ENCODE results near the gene FAM53A. TPM values are rescaled to one million over a fixed set of nuclear protein-coding genes. Genes with fewer than 3 reads are reported as not detected.

Gene FAM53A, protein sequence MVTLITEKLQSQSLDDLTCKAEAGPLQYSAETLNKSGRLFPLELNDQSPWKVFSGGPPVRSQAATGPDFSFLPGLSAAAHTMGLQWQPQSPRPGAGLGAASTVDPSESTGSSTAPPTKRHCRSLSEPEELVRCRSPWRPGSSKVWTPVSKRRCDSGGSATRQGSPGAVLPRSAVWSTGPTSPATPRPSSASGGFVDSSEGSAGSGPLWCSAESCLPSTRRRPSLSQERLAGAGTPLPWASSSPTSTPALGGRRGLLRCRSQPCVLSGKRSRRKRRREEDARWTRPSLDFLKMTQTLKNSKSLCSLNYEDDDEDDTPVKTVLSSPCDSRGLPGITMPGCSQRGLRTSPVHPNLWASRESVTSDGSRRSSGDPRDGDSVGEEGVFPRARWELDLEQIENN
- total RNA-seq: 1 to 10 TPM in 6 of 7 donors, under 1 TPM in 1; 0.60 to 4.3 (median 1.9) TPM
- polyA plus RNA-seq: 1 to 10 TPM; 1.2 to 2.7 (median 2.4) TPM
- long read RNA-seq, donor 1: 0 reads
- long read RNA-seq, donor 2: 0 reads

DNA sequence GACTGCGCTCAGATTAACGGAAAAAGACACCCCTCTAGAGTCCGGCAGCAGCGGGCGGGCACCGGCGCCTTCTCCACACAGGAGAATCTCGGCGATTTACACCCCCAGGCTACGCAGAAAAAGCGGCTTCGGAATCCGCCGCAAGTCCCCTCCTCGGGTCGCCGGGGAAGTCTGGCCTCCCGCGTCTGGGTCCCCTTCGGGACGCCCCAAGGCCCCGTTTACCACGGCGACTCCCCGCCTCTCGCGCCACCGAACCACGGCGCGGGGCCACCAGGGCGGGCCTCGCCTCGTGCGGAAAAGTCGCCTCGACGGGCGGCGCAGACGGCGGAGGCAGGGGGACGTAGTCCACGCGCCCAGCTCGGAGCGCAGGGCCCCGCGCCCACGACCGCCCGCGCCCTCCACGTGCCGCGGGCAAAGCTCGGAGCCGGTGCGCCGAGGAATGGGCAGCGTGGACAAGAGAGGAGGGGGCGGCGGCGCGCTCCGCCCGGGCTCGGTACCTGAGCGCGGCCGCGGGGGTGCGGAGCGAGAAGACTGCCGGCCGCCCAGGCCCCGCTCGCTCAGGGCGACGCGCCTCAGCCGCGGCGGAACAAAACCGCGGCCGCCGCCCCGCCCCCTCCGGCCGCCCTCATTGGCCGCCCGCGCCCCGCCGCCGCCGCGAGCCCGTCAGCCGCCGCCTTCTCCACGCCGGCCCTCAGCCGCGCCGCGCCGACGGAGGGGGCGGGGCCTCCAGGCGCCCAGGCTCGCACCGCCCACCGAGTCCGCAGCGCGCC, at the start of gene FAM53A:
TSS of gene FAM53A (minus strand) at position 578 of the 770 bp plus-strand sequence. CDS start 15,572 bp downstream, outside the sequence.
- intact Hi-C loops (cut with DNase I; ENCODE audit: low total_unique reads): no loop called here
- H3K4me1 ChIP-seq: peaks cover 8 to 25% (median 18%) of the 10 kb centered on the region in 6 donors
- no peaks in the 10 kb centered on the region for H3K27me3 ChIP-seq (replicated peaks in 1 of 7)
- peak within 1 kb of the TSS; percentile 59 to 92 (median 72) for H3K4me3 ChIP-seq
- H3K27ac ChIP-seq: peak within 1 kb of the TSS; percentile 58 to 85 (median 78)
- DNase-seq: no peak
- H3K36me3 ChIP-seq: no peaks in the 10 kb centered on the region
- TF ChIP-seq POLR2AphosphoS5 (IDR thresholded peaks at IDR 0.05) (peak in 2 of 3 donors; percentile 7 to 50), POLR2A (IDR thresholded peaks at IDR 0.05) (no peak)
- TF ChIP-seq, protein P1, sequence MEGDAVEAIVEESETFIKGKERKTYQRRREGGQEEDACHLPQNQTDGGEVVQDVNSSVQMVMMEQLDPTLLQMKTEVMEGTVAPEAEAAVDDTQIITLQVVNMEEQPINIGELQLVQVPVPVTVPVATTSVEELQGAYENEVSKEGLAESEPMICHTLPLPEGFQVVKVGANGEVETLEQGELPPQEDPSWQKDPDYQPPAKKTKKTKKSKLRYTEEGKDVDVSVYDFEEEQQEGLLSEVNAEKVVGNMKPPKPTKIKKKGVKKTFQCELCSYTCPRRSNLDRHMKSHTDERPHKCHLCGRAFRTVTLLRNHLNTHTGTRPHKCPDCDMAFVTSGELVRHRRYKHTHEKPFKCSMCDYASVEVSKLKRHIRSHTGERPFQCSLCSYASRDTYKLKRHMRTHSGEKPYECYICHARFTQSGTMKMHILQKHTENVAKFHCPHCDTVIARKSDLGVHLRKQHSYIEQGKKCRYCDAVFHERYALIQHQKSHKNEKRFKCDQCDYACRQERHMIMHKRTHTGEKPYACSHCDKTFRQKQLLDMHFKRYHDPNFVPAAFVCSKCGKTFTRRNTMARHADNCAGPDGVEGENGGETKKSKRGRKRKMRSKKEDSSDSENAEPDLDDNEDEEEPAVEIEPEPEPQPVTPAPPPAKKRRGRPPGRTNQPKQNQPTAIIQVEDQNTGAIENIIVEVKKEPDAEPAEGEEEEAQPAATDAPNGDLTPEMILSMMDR (IDR thresholded peaks at IDR 0.05 in 8 of 11, conservative IDR thresholded peaks at IDR 0.05 in 3 of 11): peak in 1 of 11 experiments; percentile 13
- H3K9me3 ChIP-seq: no peaks in the 10 kb centered on the region
- 0 to 1% (median 1%) methylated on average over 31 to 118 of the region's 118 CpGs for WGBS, 5 donors

DNA sequence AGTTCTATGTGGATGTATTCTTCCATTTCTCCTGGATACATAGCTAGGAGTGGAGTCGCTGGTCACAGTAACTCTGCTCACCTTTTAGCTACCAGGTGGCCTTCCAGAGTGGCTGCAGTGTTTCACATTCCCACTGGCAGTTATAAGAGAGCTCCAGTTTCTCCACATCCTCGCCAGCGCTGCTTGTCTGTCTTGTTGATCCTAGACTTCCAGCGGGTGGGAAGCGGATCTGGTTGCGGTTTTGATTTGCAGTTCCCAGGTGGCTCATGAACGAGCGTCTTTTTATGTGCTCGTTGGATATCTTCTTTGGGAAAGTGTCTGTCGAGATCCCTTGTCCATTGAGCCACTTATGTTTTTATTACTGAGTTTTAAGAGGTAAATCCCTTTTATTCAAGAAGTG, 48.8 kb upstream of the FAM53A start:
- H3K4me3 ChIP-seq: no peak overlapping the region
- no peak for DNase-seq
- intact Hi-C loops (cut with DNase I; ENCODE audit: low total_unique reads): no loop called here
- H3K9me3 ChIP-seq: peaks cover 0 to 15% (median 8%) of the 10 kb centered on the region in 8 donors
- peaks cover 0 to 100% (median 82%) of the 10 kb centered on the region in 6 donors for H3K36me3 ChIP-seq
- no peaks in the 10 kb centered on the region for H3K27me3 ChIP-seq (replicated peaks in 1 of 7)
- H3K4me1 ChIP-seq: peaks cover 11 to 36% (median 30%) of the 10 kb centered on the region in 6 donors
- WGBS, 5 donors: 95 to 98% (median 96%) methylated on average over 10 of the region's 10 CpGs
- TF ChIP-seq POLR2AphosphoS5 (IDR thresholded peaks at IDR 0.05) (no peak), POLR2A (IDR thresholded peaks at IDR 0.05) (no peak)
- TF ChIP-seq, protein P1 (IDR thresholded peaks at IDR 0.05 in 8 of 11, conservative IDR thresholded peaks at IDR 0.05 in 3 of 11): no peak
- H3K27ac ChIP-seq: no peak overlapping the region

DNA sequence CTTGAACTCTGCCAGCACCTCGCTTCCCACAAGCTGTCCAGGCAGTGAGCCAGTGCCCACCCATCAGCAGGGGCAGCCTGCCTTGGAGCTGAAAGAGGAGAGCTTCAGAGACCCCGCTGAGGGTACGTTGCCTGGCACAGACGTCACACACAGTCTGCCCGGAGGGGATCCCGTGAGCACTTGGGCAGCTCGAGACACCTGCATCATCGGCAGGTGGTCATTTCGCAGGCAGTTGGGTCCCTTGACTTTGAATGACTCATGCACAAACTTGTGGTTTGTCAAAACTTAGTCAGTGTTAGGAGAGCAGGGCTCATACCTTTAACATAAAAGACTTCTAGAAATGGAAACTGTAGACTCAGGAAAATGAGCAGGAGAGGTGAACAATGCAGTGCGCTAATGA, 47.1 kb upstream of the FAM53A start:
- WGBS, 5 donors: 73 to 85% (median 79%) methylated on average over 10 of the region's 10 CpGs

DNA sequence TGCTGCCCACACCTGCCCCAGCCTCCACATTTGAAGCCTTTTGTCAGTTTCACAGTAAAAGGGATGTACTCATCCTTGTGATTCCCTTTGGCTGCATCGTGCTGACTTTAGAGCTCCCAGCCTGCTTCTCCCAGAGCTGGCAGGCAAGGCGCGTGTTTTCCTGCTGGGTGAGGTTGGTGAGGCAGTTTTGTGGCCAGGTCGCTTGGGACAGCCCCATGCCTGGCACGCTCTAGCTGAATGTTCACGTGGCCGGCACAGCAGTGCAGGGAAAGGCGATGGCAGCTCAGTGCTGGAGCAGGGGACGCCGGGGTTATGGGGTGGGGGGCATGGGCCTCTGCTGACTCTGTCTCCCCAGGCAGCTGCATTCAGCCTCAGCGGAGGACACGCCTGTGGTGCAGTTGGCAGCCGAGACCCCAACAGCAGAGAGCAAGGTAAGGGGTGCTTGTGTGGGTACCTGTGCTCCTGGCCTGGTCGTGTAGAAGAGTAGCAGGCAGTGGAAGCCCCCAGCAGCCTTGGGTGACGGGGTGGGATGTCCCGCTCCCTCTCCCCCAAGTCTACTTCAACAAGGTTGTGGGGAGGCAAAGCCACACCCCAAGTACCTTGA, 46.5 kb upstream of the FAM53A start:
- DNase-seq: peak; percentile 69
- peaks cover 0 to 95% (median 69%) of the 10 kb centered on the region in 6 donors for H3K36me3 ChIP-seq
- H3K9me3 ChIP-seq: no peaks in the 10 kb centered on the region
- H3K4me3 ChIP-seq: no peak overlapping the region
- intact Hi-C loops (cut with DNase I; ENCODE audit: low total_unique reads): no loop called here
- H3K27ac ChIP-seq: peak overlapping the region in 1 of 8 donors; percentile 4
- peaks cover 27 to 59% (median 52%) of the 10 kb centered on the region in 6 donors for H3K4me1 ChIP-seq
- TF ChIP-seq POLR2AphosphoS5 (IDR thresholded peaks at IDR 0.05): no peak
- no peaks in the 10 kb centered on the region for H3K27me3 ChIP-seq (replicated peaks in 1 of 7)
- 86 to 93% (median 88%) methylated on average over 15 to 16 of the region's 16 CpGs for WGBS, 5 donors

More for the DNA sequence above, 47.1 kb upstream of the FAM53A start:
- peak; percentile 74 for DNase-seq
- H3K36me3 ChIP-seq: peaks cover 0 to 96% (median 73%) of the 10 kb centered on the region in 6 donors
- no peak for TF ChIP-seq POLR2AphosphoS5 (IDR thresholded peaks at IDR 0.05)
- H3K4me1 ChIP-seq: peaks cover 27 to 53% (median 47%) of the 10 kb centered on the region in 6 donors
- H3K4me3 ChIP-seq: no peak overlapping the region
- no peaks in the 10 kb centered on the region for H3K9me3 ChIP-seq
- intact Hi-C loops (cut with DNase I; ENCODE audit: low total_unique reads): no loop called here
- H3K27me3 ChIP-seq (replicated peaks in 1 of 7): no peaks in the 10 kb centered on the region
- peak overlapping the region in 1 of 8 donors; percentile 4 for H3K27ac ChIP-seq
